Adrenal gland (tissue), 5 donors: ENCODE data around the gene STX8.

Source experiments
- POLR2A ChIP-seq, 2 donors: fragments of 450-650 bp; IDR thresholded peaks; one replicate each; pipeline ENCODE4 v1.6.1; 2017; ENCODE audit warnings: antibody characterized with exemption in 2 of 2, mild to moderate bottlenecking in 2 of 2, moderate library complexity in 1 of 2
- TF ChIP-seq, protein P1 (sequence below), 6 experiments: fragments of 450-650 bp in 4 of 6; fragments of 200-600 bp in 2 of 6; sonication (generic) in 1 of 6; IDR thresholded peaks; 1 replicate in 5 of 6; 2 replicates in 1 of 6; pipeline versions ENCODE4 v1.5.1 to v1.8.0; 2016 to 2021; ENCODE audit warnings: antibody characterized with exemption in 6 of 6, mild to moderate bottlenecking in 2 of 6, moderate library complexity in 1 of 6
- donor health status: DM: no; HTN: no; CAD: no.

- TF ChIP-seq, protein P1, sequence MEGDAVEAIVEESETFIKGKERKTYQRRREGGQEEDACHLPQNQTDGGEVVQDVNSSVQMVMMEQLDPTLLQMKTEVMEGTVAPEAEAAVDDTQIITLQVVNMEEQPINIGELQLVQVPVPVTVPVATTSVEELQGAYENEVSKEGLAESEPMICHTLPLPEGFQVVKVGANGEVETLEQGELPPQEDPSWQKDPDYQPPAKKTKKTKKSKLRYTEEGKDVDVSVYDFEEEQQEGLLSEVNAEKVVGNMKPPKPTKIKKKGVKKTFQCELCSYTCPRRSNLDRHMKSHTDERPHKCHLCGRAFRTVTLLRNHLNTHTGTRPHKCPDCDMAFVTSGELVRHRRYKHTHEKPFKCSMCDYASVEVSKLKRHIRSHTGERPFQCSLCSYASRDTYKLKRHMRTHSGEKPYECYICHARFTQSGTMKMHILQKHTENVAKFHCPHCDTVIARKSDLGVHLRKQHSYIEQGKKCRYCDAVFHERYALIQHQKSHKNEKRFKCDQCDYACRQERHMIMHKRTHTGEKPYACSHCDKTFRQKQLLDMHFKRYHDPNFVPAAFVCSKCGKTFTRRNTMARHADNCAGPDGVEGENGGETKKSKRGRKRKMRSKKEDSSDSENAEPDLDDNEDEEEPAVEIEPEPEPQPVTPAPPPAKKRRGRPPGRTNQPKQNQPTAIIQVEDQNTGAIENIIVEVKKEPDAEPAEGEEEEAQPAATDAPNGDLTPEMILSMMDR (IDR thresholded peaks at IDR 0.05) = no peak
- TF ChIP-seq POLR2A (IDR thresholded peaks at IDR 0.05) = no peak
Observed at GRCh38 chr17:9228408-9229159, 347.0 kb downstream of the STX8 start.
